Activated gamma-delta T cell treated with anti-CD3 and anti-CD28 coated beads, Interleukin-2, amount 50 U/mL, for 16 hours (primary cell): ENCODE results near the gene TRUB1.
"Not testable (repeated sequence)": the region's sequence is repeated elsewhere in the genome, so short reads cannot be mapped to it uniquely, and the experiment has no call there.

Experiments
- DNase-seq: peaks from one replicate; pipeline ENCODE4 v3.0.0-alpha.2; 2020; ENCODE audit warnings: low read depth

Gene TRUB1

GRCh38 chr10:114937962-114938855 lies at the start of gene TRUB1:
TSS of gene TRUB1 (plus strand) at chr10:114938195. CDS start at chr10:114938254, 59 bp downstream.
- DNase-seq, result peak; percentile 79

DNA sequence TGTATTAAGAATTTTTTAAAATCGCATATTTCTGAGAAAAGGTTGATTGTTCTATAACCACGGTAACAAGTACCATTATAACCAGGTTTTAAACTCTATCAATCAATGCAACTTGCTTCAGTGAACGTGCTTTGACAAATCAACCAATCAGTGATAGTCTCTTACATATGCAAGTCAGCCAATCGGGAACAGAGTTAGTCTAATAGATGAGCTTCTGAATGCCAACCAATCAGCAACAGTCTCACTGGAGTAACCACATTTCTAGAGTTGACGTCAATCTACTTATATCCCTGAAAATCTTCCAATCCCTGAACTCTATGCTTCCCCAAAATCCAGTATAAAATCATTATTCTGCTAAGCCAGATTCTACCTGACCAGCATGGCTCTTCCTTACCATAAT lies 44.7 kb upstream of the TRUB1 start:
- DNase-seq, result no peak

- DNase-seq, result no peak
These were observed 43.1 kb upstream of the TRUB1 start for GRCh38 chr10:114894911-114895310.

DNA sequence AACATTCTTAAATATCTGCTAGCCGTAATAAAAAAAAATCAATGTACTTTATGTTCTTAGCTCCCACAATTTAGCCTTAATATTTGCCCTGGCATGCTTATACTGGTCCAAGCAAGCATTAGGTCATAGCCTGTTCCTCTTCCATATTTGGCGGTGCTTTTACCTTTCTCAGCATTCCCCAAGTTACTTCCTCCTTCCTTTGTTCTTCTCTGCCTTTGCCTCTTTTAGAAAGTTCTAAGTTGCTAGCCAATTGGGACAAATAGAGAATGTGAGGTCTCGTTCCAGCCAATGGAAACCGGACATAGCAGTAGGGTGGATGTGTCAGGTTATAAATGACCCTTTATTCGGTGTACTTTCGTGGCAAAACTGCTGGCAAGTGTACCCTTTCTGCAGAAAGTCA lies 41.0 kb upstream of the TRUB1 start:
- not testable (repeated sequence) for DNase-seq

GRCh38 chr10:114897593-114897992 lies 40.4 kb upstream of the TRUB1 start:
- no peak for DNase-seq

GRCh38 chr10:114899982-114900381 lies 38.0 kb upstream of the TRUB1 start:
- no peak for DNase-seq

DNA sequence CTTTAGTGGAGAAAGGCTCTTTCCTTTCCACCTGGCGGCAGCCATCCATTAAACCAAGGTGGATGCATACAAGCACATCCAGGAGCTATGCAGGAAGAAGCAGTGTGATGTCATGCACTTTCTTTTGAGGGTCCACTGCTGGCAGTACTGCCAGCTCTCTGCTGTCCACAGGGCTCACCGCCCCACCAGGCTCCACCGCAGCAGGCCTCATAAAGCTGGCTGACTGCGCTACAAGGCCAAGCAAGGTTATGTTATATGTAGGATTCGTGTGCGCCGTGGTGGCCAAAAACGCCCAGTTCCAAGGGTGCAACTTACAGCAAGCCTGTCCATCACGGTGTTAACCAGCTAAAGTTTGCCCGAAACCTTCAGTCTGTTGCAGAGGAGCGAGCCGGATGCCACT lies 37.3 kb upstream of the TRUB1 start:
- no peak for DNase-seq

GRCh38 chr10:114902151-114902550 lies 35.8 kb upstream of the TRUB1 start:
- DNase-seq, result no peak

DNA sequence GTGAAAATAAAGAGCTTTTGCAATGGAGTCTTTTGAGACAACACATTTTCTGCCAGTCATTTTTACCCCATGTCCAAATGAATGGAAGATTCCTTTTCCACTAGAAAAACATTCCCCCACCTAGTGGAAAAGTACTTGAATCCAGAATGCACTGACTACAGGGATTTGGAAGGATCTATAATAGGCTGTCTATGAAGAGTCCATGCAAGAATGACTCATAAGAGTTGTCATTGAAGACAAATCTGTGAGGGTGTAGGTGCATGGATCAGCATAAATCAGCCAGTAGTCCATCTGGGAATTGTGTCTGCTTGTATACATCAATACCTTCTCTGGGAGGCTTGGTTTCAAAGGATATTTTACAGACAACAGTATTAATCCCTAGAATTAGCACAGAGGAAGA lies 32.5 kb upstream of the TRUB1 start:
- no peak for DNase-seq

GRCh38 chr10:114906981-114907380 lies 31.0 kb upstream of the TRUB1 start:
- DNase-seq, result no peak

DNA sequence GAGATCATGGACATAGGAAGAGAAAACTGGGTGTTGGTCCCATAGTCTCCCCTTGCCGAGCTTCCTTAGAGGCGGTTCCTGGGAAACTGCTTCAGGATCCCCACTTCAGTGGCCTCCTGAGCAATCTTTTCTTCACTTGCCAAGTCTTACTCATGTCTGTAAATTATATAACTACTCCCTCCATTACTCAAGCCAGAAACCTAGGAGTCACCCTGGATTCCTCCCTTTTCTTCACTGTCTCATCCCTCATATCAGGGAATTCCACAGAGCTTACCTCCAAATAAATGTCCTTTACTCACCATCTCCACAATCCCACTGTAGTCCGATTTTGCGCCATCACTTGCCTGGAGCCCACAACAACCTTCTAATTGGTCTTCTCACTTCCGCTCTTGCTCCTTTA lies 29.1 kb upstream of the TRUB1 start:
- no peak for DNase-seq

DNA sequence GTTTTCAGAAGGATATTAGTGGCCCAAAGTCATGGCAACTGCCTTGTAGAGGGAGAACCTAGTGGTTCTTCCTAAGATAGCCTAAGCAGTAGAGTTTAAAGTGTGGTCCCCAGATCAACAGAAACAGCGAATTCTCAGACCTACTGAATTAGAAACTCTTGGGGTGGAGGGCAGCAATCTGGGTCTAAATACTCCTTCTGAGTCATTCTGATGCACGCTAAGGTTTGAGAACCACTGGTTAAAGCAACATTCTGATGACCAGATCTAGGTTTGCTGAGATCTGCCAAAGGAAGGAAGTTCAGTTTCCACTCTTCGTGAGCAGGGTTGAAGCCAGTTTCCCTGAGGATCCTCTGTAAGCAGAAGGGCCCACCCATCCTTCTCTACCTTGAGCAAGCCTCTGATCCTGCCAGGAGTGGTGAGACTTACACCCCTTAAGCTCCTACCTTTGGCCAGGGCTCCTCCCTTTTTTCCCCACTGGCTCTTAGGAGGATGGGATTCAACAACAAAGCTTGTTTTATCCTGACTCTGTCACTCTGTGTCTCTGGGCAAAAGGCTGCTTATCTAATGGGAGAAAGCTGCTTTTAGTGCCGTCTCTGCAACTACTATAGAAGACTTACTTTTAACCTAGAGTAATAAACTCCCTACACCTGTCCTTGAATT lies 26.8 kb upstream of the TRUB1 start:
- no peak for DNase-seq

- no peak for DNase-seq
These were observed 26.1 kb upstream of the TRUB1 start for GRCh38 chr10:114911801-114912469.

DNA sequence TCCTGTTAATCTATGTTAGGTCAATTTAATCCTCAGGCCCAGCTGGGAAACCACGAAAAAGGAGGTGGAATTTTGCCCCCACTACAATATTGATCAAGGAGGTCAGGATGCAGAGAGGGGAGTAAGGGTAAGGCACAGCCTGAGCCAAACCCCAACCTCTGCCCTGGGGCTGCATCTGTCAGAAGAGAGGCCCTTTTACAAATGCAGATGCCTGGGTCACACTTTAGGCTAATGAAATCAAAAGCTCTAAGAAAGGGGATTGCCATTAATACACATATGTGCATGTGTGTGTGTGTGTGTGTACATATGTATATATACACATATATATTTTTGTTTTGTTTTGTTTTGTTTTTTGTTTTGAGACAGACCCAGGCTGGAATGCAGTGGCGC lies 25.5 kb upstream of the TRUB1 start:
- no peak for DNase-seq

DNA sequence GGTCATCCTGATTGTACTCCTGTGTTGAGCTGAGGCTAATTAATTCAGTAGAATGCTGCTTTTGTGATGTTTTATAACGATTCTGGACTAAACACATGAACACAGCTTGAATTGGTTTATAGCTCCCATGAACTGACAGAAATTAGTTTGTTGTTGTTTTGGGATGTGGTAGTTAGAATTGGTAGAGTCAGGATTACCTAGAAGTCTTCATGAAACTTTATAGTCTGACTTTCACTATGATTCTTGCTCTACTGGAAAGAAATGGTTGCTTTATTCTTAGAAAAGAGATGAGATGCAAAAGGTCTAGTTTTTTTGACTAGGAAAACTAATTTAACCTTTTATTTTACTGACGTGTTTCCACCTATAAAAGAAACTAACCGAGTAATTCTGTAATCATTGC lies 23.4 kb upstream of the TRUB1 start:
- DNase-seq, result no peak

DNA sequence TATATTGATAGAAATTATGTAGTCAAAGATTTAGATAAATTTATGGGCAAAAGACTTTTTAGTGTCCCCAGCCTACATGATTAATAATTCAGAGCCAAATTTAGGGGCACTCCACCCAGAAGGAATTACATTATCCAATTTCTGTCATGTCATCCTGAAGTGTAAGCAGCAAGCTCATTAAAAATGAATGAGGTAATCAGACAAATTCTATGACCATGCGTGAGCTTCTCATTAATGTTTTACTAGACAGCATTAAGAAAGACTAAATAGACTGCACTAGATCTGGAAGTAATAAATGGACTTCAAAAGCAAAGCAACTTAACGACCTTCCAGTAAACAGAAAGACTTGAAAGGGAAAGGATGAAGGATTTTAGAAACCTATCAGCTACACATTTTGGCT lies 22.7 kb upstream of the TRUB1 start:
- no peak for DNase-seq

GRCh38 chr10:114916653-114917052 lies 21.3 kb upstream of the TRUB1 start:
- DNase-seq, result no peak

DNA sequence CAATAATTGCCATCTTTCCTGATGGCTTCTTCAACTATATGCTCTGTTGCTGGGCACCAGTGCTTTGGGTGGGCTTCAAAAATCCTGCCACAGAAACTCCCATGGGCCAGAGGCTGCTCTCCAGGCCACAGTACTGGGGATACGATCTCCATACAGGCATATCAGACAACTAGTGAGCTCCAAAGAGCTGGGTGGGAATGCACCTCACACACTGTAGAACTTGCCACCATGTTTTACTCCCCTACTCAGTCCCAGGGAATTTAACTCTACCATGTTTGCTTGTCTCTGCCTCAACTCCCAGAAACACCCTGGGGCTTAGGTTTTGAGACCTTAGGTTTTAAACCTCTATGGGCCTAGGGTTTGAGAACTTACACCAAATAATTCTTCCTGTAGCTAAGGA lies 20.5 kb upstream of the TRUB1 start:
- no peak for DNase-seq

GRCh38 chr10:114917927-114918672 lies 19.9 kb upstream of the TRUB1 start:
- DNase-seq, result no peak

GRCh38 chr10:114920459-114920858 lies 17.5 kb upstream of the TRUB1 start:
- no peak for DNase-seq

DNA sequence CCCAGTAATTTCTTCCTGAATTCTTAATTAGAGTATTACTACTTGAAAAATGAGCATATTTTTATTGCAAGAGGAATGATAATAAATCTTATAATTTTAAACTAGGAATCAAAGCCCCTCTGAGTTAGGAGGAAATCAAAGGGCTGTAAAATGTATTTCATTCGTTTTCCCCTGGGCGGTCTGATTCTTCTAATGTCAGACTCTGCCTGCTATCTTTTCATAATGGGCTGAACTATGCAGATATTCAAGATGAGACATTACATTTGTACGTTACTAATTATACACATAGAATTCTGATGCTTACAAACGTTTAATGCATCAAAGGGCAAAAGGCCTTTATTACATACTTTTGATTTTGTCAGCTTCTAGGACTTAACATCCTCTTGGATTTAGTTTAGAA lies 16.0 kb upstream of the TRUB1 start:
- DNase-seq, result no peak

DNA sequence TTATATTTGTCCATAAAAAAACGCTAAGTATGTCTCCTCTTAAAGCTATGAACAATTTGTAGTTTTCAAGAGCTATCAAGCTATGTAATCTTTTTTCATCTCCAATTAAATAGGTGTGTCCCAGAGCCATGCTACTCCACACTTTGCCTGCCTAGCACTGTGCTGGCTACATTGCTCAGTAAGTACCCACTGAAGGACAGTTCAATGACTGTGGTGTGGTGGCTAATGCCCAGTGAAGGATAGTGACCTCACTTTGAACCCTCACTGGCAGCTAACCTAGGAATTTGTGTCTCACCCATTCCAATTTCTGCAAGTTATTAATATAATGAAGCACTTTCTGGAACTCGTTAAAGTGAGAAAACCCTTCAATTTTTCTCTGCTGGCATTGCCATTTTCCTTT lies 14.4 kb upstream of the TRUB1 start:
- no peak for DNase-seq
